GM19452 (cell line): ENCODE results near the gene SLC6A12.
"Not testable (repeated sequence)": the region's sequence is repeated elsewhere in the genome, so short reads cannot be mapped to it uniquely, and the experiment has no call there.

Experiments
- ATAC-seq: cut with Tn5 transposase; IDR thresholded peaks from one replicate; pipeline ENCODE4 v1.9.1; 2021; ENCODE audit not compliant: unreplicated experiment

SLC6A12 gene

GRCh38 chr12:218221-218620 is 4.3 kb upstream of the SLC6A12 start:
- no peak for ATAC-seq

GRCh38 chr12:217029-217428 is 3.1 kb upstream of the SLC6A12 start:
- not testable (repeated sequence) for ATAC-seq

GRCh38 chr12:215116-215515 is 1.2 kb upstream of the SLC6A12 start:
- no peak for ATAC-seq

- ATAC-seq = no peak
Observed at GRCh38 chr12:213527-213932, 427 bp downstream of the SLC6A12 start.

GRCh38 chr12:212715-213526 is 1.0 kb downstream of the SLC6A12 start:
- no peak for ATAC-seq

- ATAC-seq = no peak
Observed at GRCh38 chr12:212415-212714, 1.6 kb downstream of the SLC6A12 start.

GRCh38 chr12:211639-212414 is 2.1 kb downstream of the SLC6A12 start:
- ATAC-seq = no peak

GRCh38 chr12:211142-211465 is 2.9 kb downstream of the SLC6A12 start:
- no peak for ATAC-seq

GRCh38 chr12:210277-211141 is 3.4 kb downstream of the SLC6A12 start:
- ATAC-seq = no peak

- ATAC-seq = no peak
Observed at GRCh38 chr12:209851-210250, 4.1 kb downstream of the SLC6A12 start.

- ATAC-seq = no peak
Observed at GRCh38 chr12:209246-209645, 4.7 kb downstream of the SLC6A12 start.

GRCh38 chr12:208813-209212 is 5.1 kb downstream of the SLC6A12 start:
- ATAC-seq = no peak

- ATAC-seq = no peak
Observed at GRCh38 chr12:207804-208203, 6.2 kb downstream of the SLC6A12 start.

GRCh38 chr12:206746-207440 is 7.1 kb downstream of the SLC6A12 start:
- ATAC-seq = no peak

- no peak for ATAC-seq
Observed at GRCh38 chr12:205026-205425, 8.9 kb downstream of the SLC6A12 start.

- no peak for ATAC-seq
Observed at GRCh38 chr12:204261-204678, 9.7 kb downstream of the SLC6A12 start.

- no peak for ATAC-seq
Observed at GRCh38 chr12:203462-204260, 10.3 kb downstream of the SLC6A12 start.

GRCh38 chr12:203074-203461 is 10.9 kb downstream of the SLC6A12 start:
- ATAC-seq = no peak

- no peak for ATAC-seq
Observed at GRCh38 chr12:202081-202731, 11.8 kb downstream of the SLC6A12 start.

GRCh38 chr12:201361-201760 is 12.6 kb downstream of the SLC6A12 start:
- ATAC-seq = no peak
